CD4-positive, CD25-positive, alpha-beta regulatory T cell (primary cell): ENCODE measurements around the gene ZFYVE19. TPM values are rescaled to one million over a fixed set of nuclear protein-coding genes. Genes with fewer than 3 reads are reported as not detected.
A peak's percentile ranks its signal among the peaks of the same experiment; 100 is the strongest.

Experiments
- ATAC-seq, 2 donors: fragments of 150-1000 bp; cut with Tn5 transposase; one replicate each; pipeline ENCODE4 v1.10.0; 2021; ENCODE audit warnings: low read depth in 2 of 2, moderate number of reproducible peaks in 2 of 2, moderate library complexity in 1 of 2
- DNase-seq, 3 donors: peaks; one replicate each; pipeline versions ENCODE4 v3.0.0 to v3.0.0-alpha.2; 2012 to 2022; ENCODE audit warnings: mixed read lengths in 1 of 3
- H3K27ac ChIP-seq: one replicate; pipeline ENCODE4 v1.7.0; 2013; ENCODE audit warnings: mild to moderate bottlenecking, low read length; ENCODE audit not compliant: insufficient read depth, poor library complexity, severe bottlenecking
- H3K27me3 ChIP-seq: one replicate; pipeline ENCODE4 v1.7.0; 2013; ENCODE audit warnings: low read length; ENCODE audit not compliant: control insufficient read depth, insufficient read depth
- H3K36me3 ChIP-seq: one replicate; pipeline ENCODE4 v1.7.0; 2013; ENCODE audit warnings: mild to moderate bottlenecking, low read length, moderate library complexity; ENCODE audit not compliant: control insufficient read depth, insufficient read depth
- H3K4me1 ChIP-seq: 2 replicates; pipeline ENCODE4 v1.7.0; 2013; ENCODE audit warnings: mild to moderate bottlenecking, low read length; ENCODE audit not compliant: insufficient read depth, control insufficient read depth, poor library complexity, severe bottlenecking
- H3K4me3 ChIP-seq: one replicate; pipeline ENCODE4 v1.7.0; 2013; ENCODE audit warnings: low read depth, mild to moderate bottlenecking, low read length, moderate library complexity
- H3K9me3 ChIP-seq, 2 experiments: 1 replicate in 1 of 2; 2 replicates in 1 of 2; pipeline ENCODE4 v1.7.0; 2013; ENCODE audit warnings: low read length in 2 of 2, mild to moderate bottlenecking in 1 of 2, moderate library complexity in 1 of 2; ENCODE audit not compliant: control insufficient read depth in 2 of 2
- H3K27ac Mint-ChIP-seq, 3 donors: one replicate each; pipeline ENCODE4 v1.8.0; 2020 to 2022; ENCODE audit warnings: mild to moderate bottlenecking in 3 of 3, mixed read lengths in 3 of 3, moderate library complexity in 2 of 3
- H3K27me3 Mint-ChIP-seq: one replicate; pipeline ENCODE4 v1.8.0; 2022; ENCODE audit warnings: mild to moderate bottlenecking, mixed read lengths
- H3K36me3 Mint-ChIP-seq: one replicate; pipeline ENCODE4 v1.8.0; 2020; ENCODE audit warnings: mixed read lengths
- H3K4me1 Mint-ChIP-seq, 4 donors: one replicate each; pipeline ENCODE4 v1.8.0; 2020 to 2022; ENCODE audit warnings: mixed read lengths in 4 of 4, mild to moderate bottlenecking in 1 of 4
- H3K4me3 Mint-ChIP-seq, 4 donors: one replicate each; pipeline ENCODE4 v1.8.0; 2020 to 2022; ENCODE audit warnings: mild to moderate bottlenecking in 4 of 4, mixed read lengths in 4 of 4, moderate library complexity in 3 of 4
- H3K9me3 Mint-ChIP-seq, 7 donors: one replicate each; pipeline ENCODE4 v1.8.0; 2020 to 2022; ENCODE audit warnings: mixed read lengths in 7 of 7, mild to moderate bottlenecking in 3 of 7, moderate library complexity in 2 of 7
- polyA plus RNA-seq, 4 donors: library from polyadenylated mRNA; unstranded; fragments of 300-500 nt; fragmentation: Illumina TruSeq; gene quantifications; one replicate each; pipeline ENCODE4 v1.2.3, GENCODE V29; 2021
- total RNA-seq: library from RNA; stranded (reverse); gene quantifications from one replicate; pipeline ENCODE4 v1.2.3, GENCODE V29; 2022

Gene ZFYVE19
- total and polyA plus RNA-seq, 5 donors from 2014 or later, result 14.5 to 24.4 (median 15.7) TPM

DNA sequence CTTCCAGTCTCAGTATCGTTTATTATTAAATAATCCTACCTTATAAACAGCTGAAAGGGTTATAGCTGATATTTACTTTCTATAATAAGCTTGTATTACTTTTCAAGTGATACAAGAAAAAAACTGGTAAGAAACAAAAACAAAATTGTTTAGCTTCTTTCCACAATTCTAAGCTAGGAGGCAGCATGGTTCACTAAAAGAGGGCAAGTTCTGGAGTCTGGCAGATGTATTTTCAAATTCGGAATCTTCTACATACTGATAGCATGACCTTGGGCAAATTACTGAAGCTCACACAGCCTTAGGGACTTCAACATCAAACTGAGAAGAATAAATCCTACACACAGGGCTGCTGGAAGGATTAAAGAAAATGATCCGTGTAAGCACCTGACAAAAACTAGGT lies 21.7 kb upstream of the ZFYVE19 start:
- no peak for ATAC-seq
- peaks cover 0 to 1% (median 0%) of the 10 kb centered on the region in 7 donors for H3K9me3 Mint-ChIP-seq
- no peak for DNase-seq
- H3K4me3 ChIP-seq, result no peak overlapping the region
- H3K27me3 Mint-ChIP-seq, result no peaks in the 10 kb centered on the region
- no peaks in the 10 kb centered on the region for H3K27me3 ChIP-seq
- H3K36me3 Mint-ChIP-seq, result peaks cover 3% of the 10 kb centered on the region
- H3K27ac Mint-ChIP-seq, result no peak overlapping the region
- H3K4me1 ChIP-seq, result peaks cover 14% of the 10 kb centered on the region
- H3K4me3 Mint-ChIP-seq, result no peak overlapping the region
- H3K9me3 ChIP-seq, result no peaks in the 10 kb centered on the region
- no peak overlapping the region for H3K27ac ChIP-seq
- peaks cover 11 to 38% (median 23%) of the 10 kb centered on the region in 4 donors for H3K4me1 Mint-ChIP-seq
- no peaks in the 10 kb centered on the region for H3K36me3 ChIP-seq

DNA sequence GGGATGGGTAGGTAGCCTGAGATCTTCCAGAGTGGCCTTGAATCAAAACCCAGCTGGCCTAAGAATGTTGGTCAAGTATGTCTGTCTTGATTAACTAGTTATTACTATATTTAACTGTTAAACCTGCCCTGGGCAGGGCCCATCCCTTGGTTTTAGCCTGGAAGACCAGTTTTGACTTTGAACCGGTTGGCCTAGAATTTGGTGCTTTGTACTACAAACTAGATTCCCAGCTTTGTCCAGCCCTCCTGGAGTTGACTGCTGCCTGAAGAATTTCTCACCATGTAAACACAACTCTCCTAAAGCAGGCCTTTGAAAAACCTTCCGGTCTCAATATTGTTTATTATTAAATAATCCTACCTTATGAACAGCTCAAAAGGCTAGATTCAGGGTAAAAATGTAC lies 21.1 kb upstream of the ZFYVE19 start:
- ATAC-seq, result no peak
- Histone ChIP-seq H3K9me3 (no peaks in the 10 kb centered on the region), H3K4me3 (no peak overlapping the region), H3K36me3 (no peaks in the 10 kb centered on the region), H3K4me1 (peaks cover 14% of the 10 kb centered on the region), H3K27me3 (no peaks in the 10 kb centered on the region), H3K27ac (no peak overlapping the region)
- H3K36me3 Mint-ChIP-seq, result peaks cover 3% of the 10 kb centered on the region
- H3K4me3 Mint-ChIP-seq, result no peak overlapping the region
- H3K27ac Mint-ChIP-seq, result no peak overlapping the region
- DNase-seq, result no peak
- H3K9me3 Mint-ChIP-seq, result peaks cover 0 to 1% (median 0%) of the 10 kb centered on the region in 7 donors
- no peaks in the 10 kb centered on the region for H3K27me3 Mint-ChIP-seq
- peaks cover 11 to 38% (median 23%) of the 10 kb centered on the region in 4 donors for H3K4me1 Mint-ChIP-seq

DNA sequence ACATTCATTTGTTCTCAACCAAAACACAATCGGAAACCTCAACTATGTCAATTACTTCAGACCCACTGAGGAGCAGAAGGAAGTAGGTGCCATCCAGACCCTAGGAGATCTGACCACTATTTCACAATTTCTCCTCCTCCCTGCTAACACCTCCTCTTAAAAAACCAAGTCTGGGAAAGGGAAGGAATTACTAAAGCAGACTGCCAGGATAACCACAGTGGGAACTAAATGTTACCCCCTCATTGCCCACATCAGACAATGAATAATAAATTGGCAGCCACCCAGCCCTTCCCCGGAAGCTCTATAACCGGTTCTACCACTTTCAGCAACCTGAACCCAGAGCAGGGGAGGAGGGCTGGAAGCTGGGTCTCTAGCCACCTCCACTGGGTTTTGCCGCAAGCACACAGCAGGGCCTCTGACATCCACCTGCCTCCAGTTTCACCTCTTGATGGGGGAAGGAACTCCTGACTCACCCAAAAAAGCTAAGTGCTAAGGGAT lies 19.5 kb upstream of the ZFYVE19 start:
- DNase-seq (peak in 2 of 3 donors; percentile 33 to 59), ATAC-seq (peak in 1 of 2 donors; percentile 42)
- H3K4me3 Mint-ChIP-seq, result peak overlapping the region in 1 of 4 donors; percentile 27

DNA sequence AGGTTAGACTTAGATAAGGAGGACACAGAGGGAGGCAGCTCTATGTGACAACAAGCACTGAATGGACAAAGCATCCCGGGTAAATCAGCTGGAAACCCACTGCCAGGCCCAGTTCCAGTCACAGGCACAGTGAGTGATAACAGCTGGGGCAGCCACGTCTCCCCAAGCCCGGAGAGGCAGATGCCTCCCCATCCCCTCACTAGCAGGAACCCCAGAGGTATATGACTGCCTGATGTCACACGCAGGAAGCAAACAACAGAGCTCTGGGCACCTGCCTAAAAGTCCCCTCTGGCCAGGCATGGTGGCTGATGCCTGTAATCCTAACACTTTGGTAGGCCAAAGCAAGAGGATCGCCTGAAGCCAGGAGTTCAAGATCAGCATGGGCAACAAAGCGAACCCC lies 18.9 kb upstream of the ZFYVE19 start:
- no peak for DNase-seq
- Mint-ChIP-seq H3K36me3 (peaks cover 1% of the 10 kb centered on the region), H3K27me3 (no peaks in the 10 kb centered on the region), H3K9me3 (peaks cover 0 to 1% (median 0%) of the 10 kb centered on the region in 7 donors), H3K27ac (peak overlapping the region in 1 of 3 donors; percentile 83), H3K4me3 (no peak overlapping the region), H3K4me1 (peaks cover 11 to 37% (median 24%) of the 10 kb centered on the region in 4 donors)
- ATAC-seq, result no peak
- H3K27me3 ChIP-seq, result no peaks in the 10 kb centered on the region
- H3K4me1 ChIP-seq, result peaks cover 14% of the 10 kb centered on the region
- no peak overlapping the region for H3K27ac ChIP-seq
- no peak overlapping the region for H3K4me3 ChIP-seq
- H3K9me3 ChIP-seq, result no peaks in the 10 kb centered on the region
- H3K36me3 ChIP-seq, result peaks cover 5% of the 10 kb centered on the region

More for the DNA sequence above, 19.5 kb upstream of the ZFYVE19 start:
- no peaks in the 10 kb centered on the region for H3K27me3 Mint-ChIP-seq
- H3K27ac Mint-ChIP-seq, result peak overlapping the region; percentile 43 to 86 (median 83)
- H3K36me3 Mint-ChIP-seq, result peaks cover 2% of the 10 kb centered on the region
- H3K4me1 Mint-ChIP-seq, result peaks cover 11 to 43% (median 25%) of the 10 kb centered on the region in 4 donors
- H3K9me3 Mint-ChIP-seq, result peaks cover 0 to 1% (median 0%) of the 10 kb centered on the region in 7 donors
- peaks cover 5% of the 10 kb centered on the region for H3K36me3 ChIP-seq
- no peak overlapping the region for H3K27ac ChIP-seq
- peaks cover 14% of the 10 kb centered on the region for H3K4me1 ChIP-seq
- no peak overlapping the region for H3K4me3 ChIP-seq
- no peaks in the 10 kb centered on the region for H3K27me3 ChIP-seq
- H3K9me3 ChIP-seq, result no peaks in the 10 kb centered on the region

DNA sequence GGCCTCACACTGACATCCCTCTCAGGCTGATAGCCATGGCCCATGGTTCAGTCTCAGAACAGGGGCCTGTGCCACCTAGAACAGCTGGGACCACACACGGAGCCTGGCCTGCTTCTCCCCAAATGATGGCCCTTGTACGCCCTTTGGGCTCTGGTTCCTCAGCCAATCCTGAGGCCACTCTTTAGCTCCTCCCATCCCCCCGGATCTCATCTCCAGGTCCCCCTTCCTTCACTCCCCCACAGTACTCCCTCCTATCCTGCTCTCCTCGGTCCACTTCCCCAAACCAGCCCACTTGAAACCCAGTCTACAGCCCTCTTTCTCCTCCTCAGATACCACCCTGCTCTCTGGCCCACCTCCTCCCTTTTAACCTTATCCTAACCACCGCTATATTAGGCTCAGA lies 17.8 kb upstream of the ZFYVE19 start:
- peaks cover 0 to 1% (median 0%) of the 10 kb centered on the region in 7 donors for H3K9me3 Mint-ChIP-seq
- DNase-seq (no peak), ATAC-seq (no peak)
- H3K27me3 Mint-ChIP-seq, result no peaks in the 10 kb centered on the region
- H3K36me3 Mint-ChIP-seq, result peaks cover 4% of the 10 kb centered on the region
- Histone ChIP-seq H3K27ac (no peak overlapping the region), H3K4me1 (peaks cover 14% of the 10 kb centered on the region), H3K9me3 (no peaks in the 10 kb centered on the region), H3K4me3 (no peak overlapping the region), H3K36me3 (peaks cover 5% of the 10 kb centered on the region), H3K27me3 (no peaks in the 10 kb centered on the region)
- peaks cover 11 to 39% (median 28%) of the 10 kb centered on the region in 4 donors for H3K4me1 Mint-ChIP-seq
- H3K4me3 Mint-ChIP-seq, result no peak overlapping the region
- H3K27ac Mint-ChIP-seq, result peak overlapping the region; percentile 60 to 88 (median 88)

DNA sequence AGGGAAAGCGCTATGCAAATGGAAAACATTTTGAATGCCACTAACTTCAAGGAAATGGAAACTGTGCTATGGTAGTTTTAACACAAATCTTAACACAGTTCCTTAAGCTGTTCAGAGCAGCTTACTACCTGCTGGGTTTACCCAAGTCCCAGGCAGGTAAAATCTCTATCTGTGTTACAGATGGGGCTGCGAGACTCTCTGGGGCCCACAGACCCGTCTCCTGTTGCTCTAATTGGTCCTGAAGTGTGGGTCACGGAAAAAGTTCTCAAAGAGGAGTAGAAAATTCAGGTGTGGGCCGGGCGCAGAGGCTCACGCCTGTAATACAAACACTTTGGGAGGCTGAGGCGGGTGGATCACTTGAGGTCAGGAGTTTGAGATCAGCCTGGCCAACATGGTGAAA lies 16.9 kb upstream of the ZFYVE19 start:
- no peak for ATAC-seq
- Histone ChIP-seq H3K9me3 (no peaks in the 10 kb centered on the region), H3K36me3 (peaks cover 5% of the 10 kb centered on the region), H3K27ac (no peak overlapping the region), H3K4me3 (no peak overlapping the region), H3K27me3 (no peaks in the 10 kb centered on the region), H3K4me1 (peaks cover 14% of the 10 kb centered on the region)
- Mint-ChIP-seq H3K36me3 (peaks cover 4% of the 10 kb centered on the region), H3K4me3 (no peak overlapping the region), H3K4me1 (peaks cover 11 to 39% (median 28%) of the 10 kb centered on the region in 4 donors), H3K9me3 (peaks cover 0 to 1% (median 0%) of the 10 kb centered on the region in 7 donors), H3K27ac (no peak overlapping the region), H3K27me3 (no peaks in the 10 kb centered on the region)
- DNase-seq, result no peak

DNA sequence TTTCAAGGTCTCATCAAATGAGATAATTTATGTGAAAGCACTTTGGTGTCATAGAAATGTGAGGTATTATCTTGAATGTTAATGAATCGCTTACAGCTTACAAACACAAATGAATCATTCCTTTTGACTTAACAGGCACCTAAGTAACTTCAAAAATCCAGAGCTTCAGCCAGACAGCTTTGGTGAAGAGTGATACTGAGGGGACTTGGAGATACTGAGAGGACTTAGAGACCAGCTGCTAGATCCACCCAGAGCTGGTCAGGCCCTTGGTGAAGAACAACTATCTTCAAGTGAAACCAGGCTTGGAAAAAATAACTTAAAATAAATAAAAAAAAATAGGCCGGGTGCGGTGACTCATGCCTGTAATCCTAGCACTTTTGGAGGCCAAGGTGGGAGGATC lies 16.2 kb upstream of the ZFYVE19 start:
- peaks cover 0 to 1% (median 0%) of the 10 kb centered on the region in 7 donors for H3K9me3 Mint-ChIP-seq
- no peaks in the 10 kb centered on the region for H3K9me3 ChIP-seq
- H3K4me1 ChIP-seq, result peaks cover 14% of the 10 kb centered on the region
- H3K36me3 Mint-ChIP-seq, result peaks cover 4% of the 10 kb centered on the region
- peaks cover 11 to 39% (median 28%) of the 10 kb centered on the region in 4 donors for H3K4me1 Mint-ChIP-seq
- peaks cover 5% of the 10 kb centered on the region for H3K36me3 ChIP-seq
- no peak overlapping the region for H3K27ac Mint-ChIP-seq
- ATAC-seq (no peak), DNase-seq (no peak)
- no peak overlapping the region for H3K4me3 Mint-ChIP-seq
- H3K27ac ChIP-seq, result no peak overlapping the region
- H3K27me3 ChIP-seq, result no peaks in the 10 kb centered on the region
- H3K4me3 ChIP-seq, result no peak overlapping the region
- no peaks in the 10 kb centered on the region for H3K27me3 Mint-ChIP-seq

DNA sequence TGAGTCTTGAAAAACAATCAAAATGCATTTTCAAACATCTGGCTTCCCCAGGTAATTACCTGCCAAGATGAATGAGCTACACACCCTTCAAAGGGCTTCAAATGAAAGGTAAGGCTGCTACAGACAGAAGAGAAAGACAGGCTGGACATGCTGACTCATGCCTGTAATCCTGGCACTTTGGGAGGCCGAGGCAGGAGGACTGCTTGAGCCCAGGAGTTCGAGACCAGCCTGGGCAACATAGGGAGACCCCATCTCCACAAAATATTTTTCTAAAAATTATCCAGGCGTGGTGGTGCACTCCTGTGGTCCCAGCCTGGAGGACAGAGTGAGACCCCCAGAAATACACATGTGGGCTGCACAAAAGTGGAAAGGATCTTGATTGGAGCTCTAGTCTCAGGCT lies 14.5 kb upstream of the ZFYVE19 start:
- Histone ChIP-seq H3K4me1 (peaks cover 6% of the 10 kb centered on the region), H3K9me3 (no peaks in the 10 kb centered on the region), H3K36me3 (peaks cover 8% of the 10 kb centered on the region), H3K4me3 (no peak overlapping the region), H3K27me3 (no peaks in the 10 kb centered on the region), H3K27ac (no peak overlapping the region)
- peak overlapping the region in 1 of 3 donors; percentile 56 for H3K27ac Mint-ChIP-seq
- H3K9me3 Mint-ChIP-seq, result peaks cover 0 to 1% (median 0%) of the 10 kb centered on the region in 7 donors
- no peaks in the 10 kb centered on the region for H3K27me3 Mint-ChIP-seq
- peaks cover 12 to 34% (median 24%) of the 10 kb centered on the region in 4 donors for H3K4me1 Mint-ChIP-seq
- ATAC-seq (no peak), DNase-seq (no peak)
- H3K36me3 Mint-ChIP-seq, result peaks cover 10% of the 10 kb centered on the region
- H3K4me3 Mint-ChIP-seq, result no peak overlapping the region
